Measurements from ENCODE around the gene SLC47A2. TPM values are rescaled to one million over a fixed set of nuclear protein-coding genes. Genes with fewer than 3 reads are reported as not detected.

The SLC47A2 gene
- total and polyA plus RNA-seq, 5 donors from 2014 or later = not detected

- H3K9me3 ChIP-seq (ENCODE audit: control insufficient read depth in 2 of 2, low read length in 2 of 2) = no peaks in the 10 kb centered on the region
- DNase-seq (no peak), ATAC-seq (ENCODE audit: low read depth in 2 of 2) (no peak)
- no peaks in the 10 kb centered on the region for H3K9me3 Mint-ChIP-seq
- peaks cover 8% of the 10 kb centered on the region for H3K27me3 Mint-ChIP-seq
- H3K27ac ChIP-seq (ENCODE audit: insufficient read depth, low read length, poor library complexity, severe bottlenecking) = no peak overlapping the region
- H3K27ac Mint-ChIP-seq = no peak overlapping the region
- no peaks in the 10 kb centered on the region for H3K27me3 ChIP-seq (ENCODE audit: control insufficient read depth, insufficient read depth, low read length)
- no peaks in the 10 kb centered on the region for H3K4me1 ChIP-seq (ENCODE audit: control insufficient read depth, insufficient read depth, low read length, poor library complexity, severe bottlenecking)
- H3K4me3 ChIP-seq (ENCODE audit: low read depth, low read length) = no peak overlapping the region
- H3K36me3 ChIP-seq (ENCODE audit: control insufficient read depth, insufficient read depth, low read length) = no peaks in the 10 kb centered on the region
- H3K4me1 Mint-ChIP-seq = peaks cover 0 to 4% (median 1%) of the 10 kb centered on the region in 4 donors
- H3K4me3 Mint-ChIP-seq = no peak overlapping the region
- H3K36me3 Mint-ChIP-seq = no peaks in the 10 kb centered on the region
Measured at GRCh38 chr17:19739241-19740201, 23.1 kb upstream of the SLC47A2 start.

GRCh38 chr17:19738757-19739156, 22.4 kb upstream of the SLC47A2 start:
- ATAC-seq (ENCODE audit: low read depth in 2 of 2) = no peak
- no peak overlapping the region for H3K27ac ChIP-seq (ENCODE audit: insufficient read depth, low read length, poor library complexity, severe bottlenecking)
- no peak overlapping the region for H3K27ac Mint-ChIP-seq
- no peak overlapping the region for H3K4me3 Mint-ChIP-seq
- H3K4me3 ChIP-seq (ENCODE audit: low read depth, low read length) = no peak overlapping the region
- no peak for DNase-seq
- H3K9me3 ChIP-seq (ENCODE audit: control insufficient read depth in 2 of 2, low read length in 2 of 2) = no peaks in the 10 kb centered on the region
- peaks cover 14% of the 10 kb centered on the region for H3K27me3 Mint-ChIP-seq
- no peaks in the 10 kb centered on the region for H3K36me3 ChIP-seq (ENCODE audit: control insufficient read depth, insufficient read depth, low read length)
- H3K9me3 Mint-ChIP-seq = no peaks in the 10 kb centered on the region
- no peaks in the 10 kb centered on the region for H3K4me1 ChIP-seq (ENCODE audit: control insufficient read depth, insufficient read depth, low read length, poor library complexity, severe bottlenecking)
- H3K4me1 Mint-ChIP-seq = peaks cover 0 to 4% (median 0%) of the 10 kb centered on the region in 4 donors
- H3K36me3 Mint-ChIP-seq = no peaks in the 10 kb centered on the region
- no peaks in the 10 kb centered on the region for H3K27me3 ChIP-seq (ENCODE audit: control insufficient read depth, insufficient read depth, low read length)

GRCh38 chr17:19738073-19738449, 21.7 kb upstream of the SLC47A2 start:
- no peaks in the 10 kb centered on the region for H3K27me3 ChIP-seq (ENCODE audit: control insufficient read depth, insufficient read depth, low read length)
- ATAC-seq (ENCODE audit: low read depth in 2 of 2) = no peak
- Mint-ChIP-seq H3K27ac (no peak overlapping the region), H3K4me3 (no peak overlapping the region), H3K9me3 (no peaks in the 10 kb centered on the region), H3K27me3 (peaks cover 14% of the 10 kb centered on the region), H3K36me3 (no peaks in the 10 kb centered on the region), H3K4me1 (peaks cover 0 to 4% (median 0%) of the 10 kb centered on the region in 4 donors)
- no peak overlapping the region for H3K27ac ChIP-seq (ENCODE audit: insufficient read depth, low read length, poor library complexity, severe bottlenecking)
- no peaks in the 10 kb centered on the region for H3K36me3 ChIP-seq (ENCODE audit: control insufficient read depth, insufficient read depth, low read length)
- H3K9me3 ChIP-seq (ENCODE audit: control insufficient read depth in 2 of 2, low read length in 2 of 2) = no peaks in the 10 kb centered on the region
- DNase-seq = no peak
- no peak overlapping the region for H3K4me3 ChIP-seq (ENCODE audit: low read depth, low read length)
- H3K4me1 ChIP-seq (ENCODE audit: control insufficient read depth, insufficient read depth, low read length, poor library complexity, severe bottlenecking) = no peaks in the 10 kb centered on the region

- Histone ChIP-seq H3K4me1 (ENCODE audit: control insufficient read depth, insufficient read depth, low read length, poor library complexity, severe bottlenecking) (no peaks in the 10 kb centered on the region), H3K27me3 (ENCODE audit: control insufficient read depth, insufficient read depth, low read length) (no peaks in the 10 kb centered on the region), H3K9me3 (ENCODE audit: control insufficient read depth in 2 of 2, low read length in 2 of 2) (no peaks in the 10 kb centered on the region), H3K36me3 (ENCODE audit: control insufficient read depth, insufficient read depth, low read length) (no peaks in the 10 kb centered on the region), H3K4me3 (ENCODE audit: low read depth, low read length) (no peak overlapping the region), H3K27ac (ENCODE audit: insufficient read depth, low read length, poor library complexity, severe bottlenecking) (no peak overlapping the region)
- no peak for ATAC-seq (ENCODE audit: low read depth in 2 of 2)
- no peaks in the 10 kb centered on the region for H3K9me3 Mint-ChIP-seq
- H3K4me3 Mint-ChIP-seq = no peak overlapping the region
- H3K27ac Mint-ChIP-seq = no peak overlapping the region
- no peaks in the 10 kb centered on the region for H3K36me3 Mint-ChIP-seq
- peaks cover 0 to 2% (median 0%) of the 10 kb centered on the region in 4 donors for H3K4me1 Mint-ChIP-seq
- H3K27me3 Mint-ChIP-seq = peaks cover 14% of the 10 kb centered on the region
- DNase-seq = no peak
Measured at GRCh38 chr17:19737305-19738072, 21.1 kb upstream of the SLC47A2 start.

- Mint-ChIP-seq H3K36me3 (no peaks in the 10 kb centered on the region), H3K4me3 (no peak overlapping the region), H3K9me3 (no peaks in the 10 kb centered on the region), H3K4me1 (no peaks in the 10 kb centered on the region), H3K27me3 (peaks cover 14% of the 10 kb centered on the region), H3K27ac (no peak overlapping the region)
- DNase-seq (no peak), ATAC-seq (ENCODE audit: low read depth in 2 of 2) (no peak)
- Histone ChIP-seq H3K4me1 (ENCODE audit: control insufficient read depth, insufficient read depth, low read length, poor library complexity, severe bottlenecking) (no peaks in the 10 kb centered on the region), H3K27ac (ENCODE audit: insufficient read depth, low read length, poor library complexity, severe bottlenecking) (no peak overlapping the region), H3K27me3 (ENCODE audit: control insufficient read depth, insufficient read depth, low read length) (no peaks in the 10 kb centered on the region), H3K9me3 (ENCODE audit: control insufficient read depth in 2 of 2, low read length in 2 of 2) (no peaks in the 10 kb centered on the region), H3K36me3 (ENCODE audit: control insufficient read depth, insufficient read depth, low read length) (no peaks in the 10 kb centered on the region), H3K4me3 (ENCODE audit: low read depth, low read length) (no peak overlapping the region)
Measured at GRCh38 chr17:19736071-19736470, 19.7 kb upstream of the SLC47A2 start.

- DNase-seq (no peak), ATAC-seq (ENCODE audit: low read depth in 2 of 2) (no peak)
- Histone ChIP-seq H3K27me3 (ENCODE audit: control insufficient read depth, insufficient read depth, low read length) (no peaks in the 10 kb centered on the region), H3K9me3 (ENCODE audit: control insufficient read depth in 2 of 2, low read length in 2 of 2) (no peaks in the 10 kb centered on the region), H3K27ac (ENCODE audit: insufficient read depth, low read length, poor library complexity, severe bottlenecking) (no peak overlapping the region), H3K4me3 (ENCODE audit: low read depth, low read length) (no peak overlapping the region), H3K36me3 (ENCODE audit: control insufficient read depth, insufficient read depth, low read length) (no peaks in the 10 kb centered on the region), H3K4me1 (ENCODE audit: control insufficient read depth, insufficient read depth, low read length, poor library complexity, severe bottlenecking) (no peaks in the 10 kb centered on the region)
- no peaks in the 10 kb centered on the region for H3K36me3 Mint-ChIP-seq
- peak overlapping the region in 2 of 3 donors; percentile 30 to 67 for H3K27ac Mint-ChIP-seq
- no peaks in the 10 kb centered on the region for H3K4me1 Mint-ChIP-seq
- no peak overlapping the region for H3K4me3 Mint-ChIP-seq
- H3K9me3 Mint-ChIP-seq = no peaks in the 10 kb centered on the region
- peaks cover 14% of the 10 kb centered on the region for H3K27me3 Mint-ChIP-seq
Measured at GRCh38 chr17:19733953-19734526, 17.7 kb upstream of the SLC47A2 start.

GRCh38 chr17:19731626-19732025, 15.2 kb upstream of the SLC47A2 start:
- no peak for DNase-seq
- H3K4me3 Mint-ChIP-seq = no peak overlapping the region
- no peak overlapping the region for H3K27ac Mint-ChIP-seq

More at GRCh38 chr17:19731626-19732025, 15.2 kb upstream of the SLC47A2 start:
- Histone ChIP-seq H3K36me3 (ENCODE audit: control insufficient read depth, insufficient read depth, low read length) (no peaks in the 10 kb centered on the region), H3K4me1 (ENCODE audit: control insufficient read depth, insufficient read depth, low read length, poor library complexity, severe bottlenecking) (no peaks in the 10 kb centered on the region), H3K4me3 (ENCODE audit: low read depth, low read length) (no peak overlapping the region), H3K27me3 (ENCODE audit: control insufficient read depth, insufficient read depth, low read length) (no peaks in the 10 kb centered on the region), H3K9me3 (ENCODE audit: control insufficient read depth in 2 of 2, low read length in 2 of 2) (no peaks in the 10 kb centered on the region), H3K27ac (ENCODE audit: insufficient read depth, low read length, poor library complexity, severe bottlenecking) (no peak overlapping the region)
- Mint-ChIP-seq H3K27me3 (peaks cover 14% of the 10 kb centered on the region), H3K9me3 (no peaks in the 10 kb centered on the region), H3K4me1 (peaks cover 4 to 12% (median 5%) of the 10 kb centered on the region in 4 donors), H3K36me3 (no peaks in the 10 kb centered on the region)
- no peak for ATAC-seq (ENCODE audit: low read depth in 2 of 2)

All from CD4-positive, CD25-positive, alpha-beta regulatory T cell (primary cell).